ENCODE data around the gene RABEP1. TPM values are rescaled to one million over a fixed set of nuclear protein-coding genes. Genes with fewer than 3 reads are reported as not detected.

RABEP1 gene
- total RNA-seq, 1 donor from 2014 or later, result 67.5 TPM

- H3K27ac Mint-ChIP-seq, result no peak overlapping the region
- H3K36me3 Mint-ChIP-seq (ENCODE audit: low read depth), result peaks cover 87% of the 10 kb centered on the region
- no peak for ATAC-seq (ENCODE audit: low read depth)
- intact Hi-C loops (cut with micrococcal nuclease), result no loop called here
- CTCF ChIA-PET, result no interaction called here
- no peak for DNase-seq
- no peak for TF ChIP-seq CTCF (IDR thresholded peaks at IDR 0.05)
- H3K9me3 Mint-ChIP-seq, result no peaks in the 10 kb centered on the region
- H3K4me1 Mint-ChIP-seq, result no peaks in the 10 kb centered on the region
- POLR2A ChIA-PET, result no interaction called here
- no peaks in the 10 kb centered on the region for H3K27me3 Mint-ChIP-seq
- no peak overlapping the region for H3K4me3 Mint-ChIP-seq
These were observed 73.5 kb downstream of the RABEP1 start for GRCh38 chr17:5355421-5356129.

- no peak overlapping the region for H3K27ac Mint-ChIP-seq
- POLR2A ChIA-PET, result no interaction called here
- CTCF ChIA-PET, result no interaction called here
These were observed 79.3 kb downstream of the RABEP1 start for GRCh38 chr17:5361426-5361825.

DNA sequence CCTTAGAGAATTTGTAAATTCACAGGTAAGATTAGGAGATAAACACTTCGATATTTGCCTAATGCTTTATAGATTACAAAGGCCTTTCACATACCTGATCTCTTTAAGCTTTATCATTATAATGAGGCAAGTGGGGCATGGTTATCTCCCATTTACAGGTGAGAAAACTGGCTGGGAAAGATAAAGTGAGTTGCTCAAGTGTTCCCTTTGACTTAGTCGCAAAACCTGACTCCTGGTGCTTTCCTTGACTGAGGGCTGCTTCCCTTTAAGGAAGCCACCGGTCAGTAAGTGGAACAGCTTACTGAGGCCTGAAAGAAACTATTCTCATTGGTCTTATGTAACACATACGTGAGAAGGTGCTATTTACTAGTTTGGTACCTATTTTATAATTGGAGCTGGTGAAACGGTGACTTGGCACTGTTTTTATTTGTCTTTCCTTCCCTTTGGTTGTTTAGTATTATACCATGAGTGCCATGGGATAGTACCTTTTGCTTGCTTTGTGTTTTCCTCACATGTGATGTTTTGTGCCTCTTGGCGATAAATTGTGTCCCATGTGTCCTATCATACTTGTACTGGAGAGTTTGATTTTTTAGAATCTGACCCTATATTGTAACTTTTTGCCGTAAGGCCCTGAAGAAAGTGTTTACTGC, 80.2 kb downstream of the RABEP1 start:
- Mint-ChIP-seq H3K4me1 (peaks cover 2% of the 10 kb centered on the region), H3K27ac (no peak overlapping the region), H3K9me3 (no peaks in the 10 kb centered on the region), H3K4me3 (no peak overlapping the region), H3K36me3 (ENCODE audit: low read depth) (peaks cover 81% of the 10 kb centered on the region), H3K27me3 (no peaks in the 10 kb centered on the region)
- intact Hi-C loops (cut with micrococcal nuclease), result loop anchor here (10.0 kb wide), 1 partner anchor 167 kb away; the partner anchor contains the start of gene ZNF594
- DNase-seq (no peak), ATAC-seq (ENCODE audit: low read depth) (no peak)
- POLR2A ChIA-PET, result interaction anchor here (0.6 kb wide), 2 partner anchors 77 to 383 kb away, joined by 4 read pairs; no protein-coding TSS in a partner anchor
- TF ChIP-seq CTCF (IDR thresholded peaks at IDR 0.05), result no peak
- CTCF ChIA-PET, result no interaction called here

More at GRCh38 chr17:5361426-5361825, 79.3 kb downstream of the RABEP1 start:
- TF ChIP-seq CTCF (IDR thresholded peaks at IDR 0.05), result no peak
- Mint-ChIP-seq H3K36me3 (ENCODE audit: low read depth) (peaks cover 88% of the 10 kb centered on the region), H3K4me1 (peaks cover 2% of the 10 kb centered on the region), H3K4me3 (no peak overlapping the region), H3K9me3 (no peaks in the 10 kb centered on the region), H3K27me3 (no peaks in the 10 kb centered on the region)
- DNase-seq (no peak), ATAC-seq (ENCODE audit: low read depth) (no peak)
- intact Hi-C loops (cut with micrococcal nuclease), result loop anchor here (10.0 kb wide), 1 partner anchor 167 kb away; the partner anchor contains the start of gene ZNF594

- peaks cover 2% of the 10 kb centered on the region for H3K4me1 Mint-ChIP-seq
- no peak overlapping the region for H3K4me3 Mint-ChIP-seq
- no peak for DNase-seq
- POLR2A ChIA-PET, result no interaction called here
- intact Hi-C loops (cut with micrococcal nuclease), result loop anchor here (10.0 kb wide), 1 partner anchor 169 kb away; the partner anchor contains the start of gene ZNF594
- H3K9me3 Mint-ChIP-seq, result no peaks in the 10 kb centered on the region
- CTCF ChIA-PET, result no interaction called here
- ATAC-seq (ENCODE audit: low read depth), result no peak
- H3K27ac Mint-ChIP-seq, result no peak overlapping the region
- TF ChIP-seq CTCF (IDR thresholded peaks at IDR 0.05), result no peak
- no peaks in the 10 kb centered on the region for H3K27me3 Mint-ChIP-seq
- peaks cover 83% of the 10 kb centered on the region for H3K36me3 Mint-ChIP-seq (ENCODE audit: low read depth)
These were observed 82.1 kb downstream of the RABEP1 start for GRCh38 chr17:5364156-5364555.

- CTCF ChIA-PET, result no interaction called here
- H3K27ac Mint-ChIP-seq, result no peak overlapping the region
- H3K36me3 Mint-ChIP-seq (ENCODE audit: low read depth), result peaks cover 84% of the 10 kb centered on the region
- ATAC-seq (ENCODE audit: low read depth), result no peak
- no peak for DNase-seq
- no peaks in the 10 kb centered on the region for H3K9me3 Mint-ChIP-seq
- POLR2A ChIA-PET, result no interaction called here
- H3K4me3 Mint-ChIP-seq, result no peak overlapping the region
- H3K4me1 Mint-ChIP-seq, result peaks cover 2% of the 10 kb centered on the region
- intact Hi-C loops (cut with micrococcal nuclease), result loop anchor here (5.0 to 10.0 kb wide), 2 partner anchors 38 to 170 kb away; partner anchors contain the start of gene ZNF594
- TF ChIP-seq CTCF (IDR thresholded peaks at IDR 0.05), result no peak
- H3K27me3 Mint-ChIP-seq, result no peaks in the 10 kb centered on the region
These were observed 82.6 kb downstream of the RABEP1 start for GRCh38 chr17:5364696-5365095.
